Transverse colon (tissue), 4 donors: ENCODE measurements around the gene RGCC. TPM values are rescaled to one million over a fixed set of nuclear protein-coding genes. Genes with fewer than 3 reads are reported as not detected.
"Not testable (repeated sequence)": the region's sequence is repeated elsewhere in the genome, so short reads cannot be mapped to it uniquely, and the experiment has no call there.

Source experiments
- DNase-seq: peaks from one replicate; pipeline ENCODE4 v3.0.0-alpha.2; 2019
- H3K27ac ChIP-seq, 4 donors: fragments of 200-600 bp; sonication (generic); 2 replicates each; pipeline ENCODE4 v1.5.1; 2016 to 2018; ENCODE audit warnings: inconsistent platforms in 4 of 4
- H3K27me3 ChIP-seq: fragments of 200-600 bp; sonication (generic); 2 replicates; pipeline ENCODE4 v1.5.1; 2017; ENCODE audit warnings: inconsistent platforms
- H3K36me3 ChIP-seq, 4 donors: fragments of 200-600 bp; sonication (generic); 2 replicates each; pipeline ENCODE4 v1.5.1; 2017 to 2019; ENCODE audit warnings: inconsistent platforms in 4 of 4
- H3K4me1 ChIP-seq, 4 donors: fragments of 200-600 bp; sonication (generic); 2 replicates each; pipeline ENCODE4 v1.5.1; 2017 to 2020; ENCODE audit warnings: inconsistent platforms in 4 of 4
- H3K4me3 ChIP-seq, 4 donors: fragments of 200-600 bp; sonication (generic); 1 replicate in 1 of 4; 2 replicates in 3 of 4; pipeline versions ENCODE4 v1.5.1 to v1.6.1; 2017 to 2019; ENCODE audit warnings: inconsistent platforms in 4 of 4
- H3K9me3 ChIP-seq, 2 donors: fragments of 200-600 bp; sonication (generic); 2 replicates each; pipeline ENCODE4 v1.5.1; 2017 to 2019; ENCODE audit warnings: inconsistent platforms in 2 of 2
- EP300 ChIP-seq: sonication (generic); formaldehyde crosslinking; IDR thresholded peaks from one replicate; pipeline ENCODE4 v1.6.1; 2017; ENCODE audit warnings: antibody characterized with exemption, low read depth
- POLR2A ChIP-seq: fragments of 450-650 bp; IDR thresholded peaks from one replicate; pipeline ENCODE4 v1.6.1; 2016; ENCODE audit warnings: antibody characterized with exemption, mild to moderate bottlenecking, moderate library complexity
- POLR2AphosphoS5 ChIP-seq, 3 donors: sonication (generic); formaldehyde crosslinking; IDR thresholded peaks; one replicate each; pipeline ENCODE4 v1.6.1; 2016; ENCODE audit warnings: antibody characterized with exemption in 3 of 3
- WGBS, 2 donors: methylation state at CpG; one replicate each; pipeline ENCODE4 v1.1.5; 2018; ENCODE audit warnings: low coverage in 1 of 2; 5-methylcytosine and 5-hydroxymethylcytosine counted together
- in situ Hi-C, 4 donors: fragments of 200-750 bp; cut with MboI; loops; one replicate each; pipeline versions ENCODE4 v1.15.0 to v1.15.1; 2017; ENCODE audit warnings: low sequenced_read_pairs in 3 of 4, low pct_ligation_motif_present in 1 of 4, low pct_unique_long_range_greater_than_20kb in 1 of 4
- intact Hi-C: fragments of 100-400 bp; cut with DNase I; formaldehyde crosslinking; loops from one replicate; pipeline ENCODE4 v1.15.1; 2023; ENCODE audit warnings: low total_unique reads
- total RNA-seq, 4 donors: library from RNA; depleted of rRNA; stranded (reverse); fragments of >200 nt; gene quantifications; one replicate each; pipeline ENCODE4 v1.1.0, GENCODE V29; 2016
- TF ChIP-seq, protein P1 (sequence below), 5 experiments: fragments of 200-600 bp in 3 of 5; fragments of 450-650 bp in 2 of 5; sonication (generic) in 3 of 5; IDR thresholded peaks; 1 replicate in 2 of 5; 2 replicates in 3 of 5; pipeline ENCODE4 v1.5.1; 2016 to 2017; ENCODE audit warnings: antibody characterized with exemption in 5 of 5, inconsistent platforms in 3 of 5, mild to moderate bottlenecking in 2 of 5, moderate library complexity in 1 of 5

Gene RGCC
- total RNA-seq, 4 donors from 2014 or later: 5.6 to 54.1 (median 35.6) TPM

DNA sequence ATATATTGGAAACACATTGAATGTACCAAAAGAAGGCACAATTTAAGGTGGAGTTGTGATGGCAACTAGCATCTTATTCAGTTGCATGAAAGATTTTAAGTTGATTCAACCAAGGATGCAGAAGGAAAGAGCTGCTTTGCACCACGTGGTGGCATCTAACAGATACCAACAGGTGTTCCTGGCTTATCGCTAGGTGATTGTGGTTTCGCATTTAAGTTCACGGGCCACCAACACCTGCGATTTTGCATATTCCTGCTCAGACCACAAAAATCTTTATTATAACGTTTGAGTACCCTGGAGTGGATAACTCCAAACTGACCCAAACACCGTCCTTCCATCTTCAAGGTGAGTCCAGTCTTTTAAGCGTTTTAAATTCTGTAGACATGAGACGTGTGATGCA is 45.3 kb downstream of the RGCC start:
- in situ Hi-C loops: no loop called here
- Histone ChIP-seq H3K4me1 (no peaks in the 10 kb centered on the region), H3K4me3 (no peak overlapping the region), H3K9me3 (no peaks in the 10 kb centered on the region), H3K36me3 (no peaks in the 10 kb centered on the region), H3K27ac (peak overlapping the region in 2 of 4 donors; percentile 48 to 57), H3K27me3 (no peaks in the 10 kb centered on the region)
- intact Hi-C loops: no loop called here
- peak; percentile 52 for DNase-seq
- WGBS, 2 donors: 80 to 81% methylated on average over 1 to 9 of the region's 9 CpGs
- TF ChIP-seq EP300: no peak
- TF ChIP-seq POLR2AphosphoS5 (IDR thresholded peaks at IDR 0.05): no peak
- no peak for TF ChIP-seq POLR2A
- TF ChIP-seq, protein P1, sequence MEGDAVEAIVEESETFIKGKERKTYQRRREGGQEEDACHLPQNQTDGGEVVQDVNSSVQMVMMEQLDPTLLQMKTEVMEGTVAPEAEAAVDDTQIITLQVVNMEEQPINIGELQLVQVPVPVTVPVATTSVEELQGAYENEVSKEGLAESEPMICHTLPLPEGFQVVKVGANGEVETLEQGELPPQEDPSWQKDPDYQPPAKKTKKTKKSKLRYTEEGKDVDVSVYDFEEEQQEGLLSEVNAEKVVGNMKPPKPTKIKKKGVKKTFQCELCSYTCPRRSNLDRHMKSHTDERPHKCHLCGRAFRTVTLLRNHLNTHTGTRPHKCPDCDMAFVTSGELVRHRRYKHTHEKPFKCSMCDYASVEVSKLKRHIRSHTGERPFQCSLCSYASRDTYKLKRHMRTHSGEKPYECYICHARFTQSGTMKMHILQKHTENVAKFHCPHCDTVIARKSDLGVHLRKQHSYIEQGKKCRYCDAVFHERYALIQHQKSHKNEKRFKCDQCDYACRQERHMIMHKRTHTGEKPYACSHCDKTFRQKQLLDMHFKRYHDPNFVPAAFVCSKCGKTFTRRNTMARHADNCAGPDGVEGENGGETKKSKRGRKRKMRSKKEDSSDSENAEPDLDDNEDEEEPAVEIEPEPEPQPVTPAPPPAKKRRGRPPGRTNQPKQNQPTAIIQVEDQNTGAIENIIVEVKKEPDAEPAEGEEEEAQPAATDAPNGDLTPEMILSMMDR (IDR thresholded peaks at IDR 0.05): no peak

- peak overlapping the region in 1 of 4 donors; percentile 38 for H3K27ac ChIP-seq
- H3K4me3 ChIP-seq: no peak overlapping the region
- H3K27me3 ChIP-seq: no peaks in the 10 kb centered on the region
- 89% methylated on average over 3 of the region's 3 CpGs; no CpG with 5 or more reads in 1 of the 2 donors for WGBS, 2 donors
- TF ChIP-seq POLR2A (no peak), POLR2AphosphoS5 (IDR thresholded peaks at IDR 0.05) (no peak), EP300 (no peak)
- TF ChIP-seq, protein P1 (IDR thresholded peaks at IDR 0.05): no peak
- intact Hi-C loops (no loop called here), in situ Hi-C loops (no loop called here)
- no peaks in the 10 kb centered on the region for H3K9me3 ChIP-seq
- no peaks in the 10 kb centered on the region for H3K36me3 ChIP-seq
- DNase-seq: no peak
- H3K4me1 ChIP-seq: no peaks in the 10 kb centered on the region
Observed at GRCh38 chr13:41503356-41503755, 46.0 kb downstream of the RGCC start.

DNA sequence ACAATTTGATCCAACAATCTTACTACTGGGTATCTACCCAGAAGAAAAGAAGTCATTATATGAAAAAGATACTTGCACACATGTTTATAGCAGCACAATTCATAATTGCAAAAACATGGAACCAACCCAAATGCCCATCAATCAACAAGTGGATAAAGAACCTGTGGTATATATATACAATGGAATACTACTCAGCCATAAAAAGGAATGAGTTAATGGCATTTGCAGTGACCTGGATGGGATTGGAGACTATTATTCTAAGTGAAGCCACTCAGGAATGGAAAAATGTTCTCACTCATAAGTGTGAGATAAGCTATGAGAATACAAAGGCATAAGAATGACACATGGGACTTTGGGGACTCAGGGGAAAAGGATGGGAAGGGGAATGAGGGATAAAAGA is 47.3 kb downstream of the RGCC start:
- H3K4me1 ChIP-seq, H3K4me3 ChIP-seq, H3K9me3 ChIP-seq, H3K36me3 ChIP-seq, in situ Hi-C loops, intact Hi-C loops, H3K27me3 ChIP-seq, DNase-seq, H3K27ac ChIP-seq: not testable (repeated sequence)

GRCh38 chr13:41505209-41505835 is 48.0 kb downstream of the RGCC start:
- WGBS, 2 donors: 73 to 80% methylated on average over 2 of the region's 2 CpGs
- no peaks in the 10 kb centered on the region for H3K36me3 ChIP-seq

More at GRCh38 chr13:41505209-41505835, 48.0 kb downstream of the RGCC start:
- Histone ChIP-seq H3K4me1 (no peaks in the 10 kb centered on the region), H3K27ac (no peak overlapping the region), H3K9me3 (no peaks in the 10 kb centered on the region), H3K4me3 (no peak overlapping the region), H3K27me3 (no peaks in the 10 kb centered on the region)
- DNase-seq: no peak
- intact Hi-C loops: no loop called here
- in situ Hi-C loops: no loop called here
- TF ChIP-seq POLR2A: no peak
- TF ChIP-seq EP300: no peak
- TF ChIP-seq POLR2AphosphoS5 (IDR thresholded peaks at IDR 0.05): no peak
- TF ChIP-seq, protein P1 (IDR thresholded peaks at IDR 0.05): no peak
